Measurements from ENCODE around the gene PAK6. TPM values are rescaled to one million over a fixed set of nuclear protein-coding genes. Genes with fewer than 3 reads are reported as not detected.

Gene PAK6
- total RNA-seq, 1 donor from 2014 or later, result 0.40 TPM

- no peaks in the 10 kb centered on the region for H3K27me3 Mint-ChIP-seq
- no peak overlapping the region for H3K4me3 Mint-ChIP-seq
- DNase-seq, result no peak
- peaks cover 3% of the 10 kb centered on the region for H3K9me3 Mint-ChIP-seq
- peaks cover 71% of the 10 kb centered on the region for H3K36me3 Mint-ChIP-seq (ENCODE audit: low read depth)
- CTCF ChIA-PET, result interaction anchor here (0.8 kb wide), 1 partner anchor 22 kb away, joined by 3 read pairs; no protein-coding TSS in a partner anchor
- no peak for TF ChIP-seq CTCF (IDR thresholded peaks at IDR 0.05)
- no peak for ATAC-seq (ENCODE audit: low read depth)
- peaks cover 14% of the 10 kb centered on the region for H3K4me1 Mint-ChIP-seq
- intact Hi-C loops (cut with micrococcal nuclease), result no loop called here
- no peak overlapping the region for H3K27ac Mint-ChIP-seq
- POLR2A ChIA-PET, result interaction anchor here (1.7 kb wide), 1 partner anchor 262 kb away, joined by 3 read pairs; the partner anchor contains the start of gene SRP14
Observed at GRCh38 chr15:40301467-40302179, 62.8 kb downstream of the PAK6 start.

GRCh38 chr15:40302288-40302886, 63.5 kb downstream of the PAK6 start:
- ATAC-seq (ENCODE audit: low read depth) (no peak), DNase-seq (no peak)
- no peak for TF ChIP-seq CTCF (IDR thresholded peaks at IDR 0.05)
- H3K4me3 Mint-ChIP-seq, result no peak overlapping the region
- H3K27ac Mint-ChIP-seq, result no peak overlapping the region
- peaks cover 19% of the 10 kb centered on the region for H3K4me1 Mint-ChIP-seq
- H3K9me3 Mint-ChIP-seq, result peaks cover 3% of the 10 kb centered on the region
- intact Hi-C loops (cut with micrococcal nuclease), result no loop called here
- CTCF ChIA-PET, result interaction anchor here (2.5 kb wide), 1 partner anchor 23 kb away, joined by 10 read pairs; no protein-coding TSS in a partner anchor
- POLR2A ChIA-PET, result interaction anchor here (1.2 to 1.7 kb wide), 2 partner anchors 53 to 263 kb away, joined by 3 read pairs; partner anchors contain the start of gene SRP14
- peaks cover 65% of the 10 kb centered on the region for H3K36me3 Mint-ChIP-seq (ENCODE audit: low read depth)
- no peaks in the 10 kb centered on the region for H3K27me3 Mint-ChIP-seq

GRCh38 chr15:40302981-40303380, 64.1 kb downstream of the PAK6 start:
- intact Hi-C loops (cut with micrococcal nuclease), result no loop called here
- peaks cover 3% of the 10 kb centered on the region for H3K9me3 Mint-ChIP-seq
- H3K4me3 Mint-ChIP-seq, result no peak overlapping the region
- ATAC-seq (ENCODE audit: low read depth) (no peak), DNase-seq (no peak)
- peaks cover 24% of the 10 kb centered on the region for H3K4me1 Mint-ChIP-seq
- no peak for TF ChIP-seq CTCF (IDR thresholded peaks at IDR 0.05)
- ChIA-PET CTCF (interaction anchor here (0.9 to 2.5 kb wide), 2 partner anchors 23 to 35 kb away, joined by 4 to 10 read pairs; no protein-coding TSS in a partner anchor), POLR2A (interaction anchor here (1.2 to 1.7 kb wide), 2 partner anchors 53 to 264 kb away, joined by 3 read pairs; partner anchors contain the start of gene SRP14)
- H3K27me3 Mint-ChIP-seq, result no peaks in the 10 kb centered on the region
- H3K27ac Mint-ChIP-seq, result no peak overlapping the region
- peaks cover 60% of the 10 kb centered on the region for H3K36me3 Mint-ChIP-seq (ENCODE audit: low read depth)

- POLR2A ChIA-PET, result interaction anchor here (0.6 to 1.2 kb wide), 2 partner anchors 52 to 65 kb away, joined by 3 to 6 read pairs; no protein-coding TSS in a partner anchor
Observed at GRCh38 chr15:40303576-40303975, 64.7 kb downstream of the PAK6 start.

More at GRCh38 chr15:40303576-40303975, 64.7 kb downstream of the PAK6 start:
- no peak overlapping the region for H3K4me3 Mint-ChIP-seq
- peaks cover 54% of the 10 kb centered on the region for H3K36me3 Mint-ChIP-seq (ENCODE audit: low read depth)
- DNase-seq, result no peak
- no peak for TF ChIP-seq CTCF (IDR thresholded peaks at IDR 0.05)
- no peak overlapping the region for H3K27ac Mint-ChIP-seq
- no peaks in the 10 kb centered on the region for H3K27me3 Mint-ChIP-seq
- ATAC-seq (ENCODE audit: low read depth), result no peak
- peaks cover 3% of the 10 kb centered on the region for H3K9me3 Mint-ChIP-seq
- intact Hi-C loops (cut with micrococcal nuclease), result no loop called here
- peaks cover 26% of the 10 kb centered on the region for H3K4me1 Mint-ChIP-seq
- CTCF ChIA-PET, result interaction anchor here (0.8 to 2.5 kb wide), 3 partner anchors 24 to 86 kb away, joined by 4 to 10 read pairs (median 5); no protein-coding TSS in a partner anchor

Measured in activated B cell treated with CpG ODN at 0.5 μM for 24 hours (primary cell).